Measurements from ENCODE around the gene B4GALT5.
"Not testable (repeated sequence)": the region's sequence is repeated elsewhere in the genome, so short reads cannot be mapped to it uniquely, and the experiment has no call there.

The B4GALT5 gene

GRCh38 chr20:49725694-49726093, 12.0 kb upstream of the B4GALT5 start:
- Histone ChIP-seq H3K27ac (no peak overlapping the region), H3K79me2 (no peaks in the 10 kb centered on the region), H2AFZ (no peak overlapping the region), H3K27me3 (ENCODE audit: control insufficient read depth, insufficient read depth, low read length) (no peaks in the 10 kb centered on the region), H3K9me3 (ENCODE audit: control insufficient read depth, low read length) (no peaks in the 10 kb centered on the region), H3K9ac (no peak overlapping the region), H3K4me3 (ENCODE audit: low read depth, low read length) (no peak overlapping the region), H3K4me1 (no peaks in the 10 kb centered on the region), H3K4me2 (ENCODE audit: low read length) (no peak overlapping the region), H3K36me3 (ENCODE audit: control insufficient read depth, insufficient read depth, low read length) (no peaks in the 10 kb centered on the region)
- TF ChIP-seq, protein P1, sequence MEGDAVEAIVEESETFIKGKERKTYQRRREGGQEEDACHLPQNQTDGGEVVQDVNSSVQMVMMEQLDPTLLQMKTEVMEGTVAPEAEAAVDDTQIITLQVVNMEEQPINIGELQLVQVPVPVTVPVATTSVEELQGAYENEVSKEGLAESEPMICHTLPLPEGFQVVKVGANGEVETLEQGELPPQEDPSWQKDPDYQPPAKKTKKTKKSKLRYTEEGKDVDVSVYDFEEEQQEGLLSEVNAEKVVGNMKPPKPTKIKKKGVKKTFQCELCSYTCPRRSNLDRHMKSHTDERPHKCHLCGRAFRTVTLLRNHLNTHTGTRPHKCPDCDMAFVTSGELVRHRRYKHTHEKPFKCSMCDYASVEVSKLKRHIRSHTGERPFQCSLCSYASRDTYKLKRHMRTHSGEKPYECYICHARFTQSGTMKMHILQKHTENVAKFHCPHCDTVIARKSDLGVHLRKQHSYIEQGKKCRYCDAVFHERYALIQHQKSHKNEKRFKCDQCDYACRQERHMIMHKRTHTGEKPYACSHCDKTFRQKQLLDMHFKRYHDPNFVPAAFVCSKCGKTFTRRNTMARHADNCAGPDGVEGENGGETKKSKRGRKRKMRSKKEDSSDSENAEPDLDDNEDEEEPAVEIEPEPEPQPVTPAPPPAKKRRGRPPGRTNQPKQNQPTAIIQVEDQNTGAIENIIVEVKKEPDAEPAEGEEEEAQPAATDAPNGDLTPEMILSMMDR (IDR thresholded peaks at IDR 0.05) = no peak

DNA sequence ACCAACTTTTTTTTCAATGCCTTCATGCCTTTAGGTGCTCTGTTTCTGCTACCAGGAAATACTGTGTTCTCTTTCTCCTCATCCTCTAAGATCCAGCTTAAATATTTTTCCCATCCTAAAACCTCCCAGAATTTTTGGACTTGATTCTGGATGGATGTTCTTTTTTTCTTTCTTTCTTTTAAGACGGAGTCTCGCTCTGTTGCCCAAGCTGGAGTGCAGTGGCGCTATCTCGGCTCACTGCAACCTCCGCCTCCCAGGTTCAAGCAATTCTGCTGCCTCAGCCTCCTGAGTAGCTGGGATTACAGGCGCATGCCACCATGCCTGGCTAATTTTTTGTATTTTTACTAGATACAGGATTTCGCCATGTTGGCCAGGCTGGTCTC, 11.5 kb upstream of the B4GALT5 start:
- not testable (repeated sequence) for H3K79me2 ChIP-seq; H3K36me3 ChIP-seq (ENCODE audit: control insufficient read depth, insufficient read depth, low read length); H3K9me3 ChIP-seq (ENCODE audit: control insufficient read depth, low read length); H2AFZ ChIP-seq; H3K4me2 ChIP-seq (ENCODE audit: low read length); H3K27me3 ChIP-seq (ENCODE audit: control insufficient read depth, insufficient read depth, low read length); H3K4me3 ChIP-seq (ENCODE audit: low read depth, low read length); H3K27ac ChIP-seq; H3K9ac ChIP-seq; H3K4me1 ChIP-seq

GRCh38 chr20:49724408-49725223, 10.9 kb upstream of the B4GALT5 start:
- H3K36me3 ChIP-seq (ENCODE audit: control insufficient read depth, insufficient read depth, low read length) = no peaks in the 10 kb centered on the region
- no peaks in the 10 kb centered on the region for H3K9me3 ChIP-seq (ENCODE audit: control insufficient read depth, low read length)
- H3K4me2 ChIP-seq (ENCODE audit: low read length) = no peak overlapping the region
- TF ChIP-seq, protein P1 (IDR thresholded peaks at IDR 0.05) = no peak
- no peaks in the 10 kb centered on the region for H3K4me1 ChIP-seq
- H3K27ac ChIP-seq = no peak overlapping the region
- H3K4me3 ChIP-seq (ENCODE audit: low read depth, low read length) = no peak overlapping the region
- H3K79me2 ChIP-seq = no peaks in the 10 kb centered on the region
- H2AFZ ChIP-seq = no peak overlapping the region
- H3K27me3 ChIP-seq (ENCODE audit: control insufficient read depth, insufficient read depth, low read length) = no peaks in the 10 kb centered on the region
- no peak overlapping the region for H3K9ac ChIP-seq

- not testable (repeated sequence) for H3K4me3 ChIP-seq (ENCODE audit: low read depth, low read length); H3K27me3 ChIP-seq (ENCODE audit: control insufficient read depth, insufficient read depth, low read length); H2AFZ ChIP-seq; H3K27ac ChIP-seq; H3K4me1 ChIP-seq; H3K9me3 ChIP-seq (ENCODE audit: control insufficient read depth, low read length); H3K79me2 ChIP-seq; H3K4me2 ChIP-seq (ENCODE audit: low read length); H3K36me3 ChIP-seq (ENCODE audit: control insufficient read depth, insufficient read depth, low read length); H3K9ac ChIP-seq
Measured at GRCh38 chr20:49723758-49724157, 10.1 kb upstream of the B4GALT5 start.

- H3K27me3 ChIP-seq (ENCODE audit: control insufficient read depth, insufficient read depth, low read length); H3K9ac ChIP-seq; H3K4me3 ChIP-seq (ENCODE audit: low read depth, low read length); H2AFZ ChIP-seq; H3K27ac ChIP-seq; H3K4me2 ChIP-seq (ENCODE audit: low read length); H3K9me3 ChIP-seq (ENCODE audit: control insufficient read depth, low read length); H3K79me2 ChIP-seq; H3K4me1 ChIP-seq; H3K36me3 ChIP-seq (ENCODE audit: control insufficient read depth, insufficient read depth, low read length): not testable (repeated sequence)
Measured at GRCh38 chr20:49721326-49721725, 7.6 kb upstream of the B4GALT5 start.

DNA sequence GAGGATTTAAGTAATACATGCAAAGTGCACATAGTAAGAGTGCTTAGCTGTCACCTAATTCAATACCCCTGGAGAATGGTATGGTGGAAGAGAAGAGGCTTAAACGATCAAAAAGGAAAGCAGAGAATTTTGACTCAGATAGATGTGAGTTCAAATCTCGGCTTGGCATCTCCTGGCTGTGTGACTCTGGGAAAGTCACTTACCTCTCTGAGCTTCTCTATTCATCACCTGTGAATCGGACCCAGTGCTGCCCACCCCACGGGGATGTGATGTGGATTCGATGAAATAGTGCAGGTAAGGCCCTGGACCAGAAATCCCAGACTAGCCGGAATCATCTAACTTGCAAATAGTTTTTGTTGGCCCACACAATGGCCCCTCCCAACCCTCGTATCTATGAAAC, 1.8 kb upstream of the B4GALT5 start:
- Histone ChIP-seq H3K36me3 (ENCODE audit: control insufficient read depth, insufficient read depth, low read length) (no peaks in the 10 kb centered on the region), H3K9me3 (ENCODE audit: control insufficient read depth, low read length) (no peaks in the 10 kb centered on the region), H3K4me3 (ENCODE audit: low read depth, low read length) (no peak overlapping the region), H2AFZ (no peak overlapping the region), H3K4me1 (peaks cover 12% of the 10 kb centered on the region), H3K79me2 (peaks cover 15% of the 10 kb centered on the region), H3K27me3 (ENCODE audit: control insufficient read depth, insufficient read depth, low read length) (no peaks in the 10 kb centered on the region), H3K9ac (no peak overlapping the region), H3K27ac (no peak overlapping the region), H3K4me2 (ENCODE audit: low read length) (no peak overlapping the region)
- TF ChIP-seq, protein P1 (IDR thresholded peaks at IDR 0.05) = no peak
